ENCODE results near the gene PRMT1. TPM values are rescaled to one million over a fixed set of nuclear protein-coding genes. Genes with fewer than 3 reads are reported as not detected.

Gene PRMT1
- total RNA-seq, 1 donor from 2014 or later: 235 TPM

GRCh38 chr19:49640113-49640898 lies 36.8 kb upstream of the PRMT1 start, which contains the start of gene RRAS:
Gene RRAS, minus strand, starts transcription at chr19:49640143. Its CDS starts 45 bp downstream, at chr19:49640098.
- H3K9me3 Mint-ChIP-seq (ENCODE audit: unreplicated experiment): peaks cover 1% of the 10 kb centered on the region
- peaks cover 21% of the 10 kb centered on the region for H4K20me1 ChIP-seq (ENCODE audit: insufficient read depth, low read length)
- H3K36me3 ChIP-seq (ENCODE audit: insufficient read depth, low read length): no peaks in the 10 kb centered on the region
- H3K9me3 ChIP-seq (ENCODE audit: insufficient read depth, low read depth, low read length): no peaks in the 10 kb centered on the region
- DNase-seq (ENCODE audit: low read depth) (peak; percentile 99), FAIRE-seq (peak; percentile 80)
- peak within 1 kb of the TSS; percentile 100 for H3K4me3 Mint-ChIP-seq (ENCODE audit: unreplicated experiment)
- TF ChIP-seq CTCF (IDR thresholded peaks at IDR 0.05; ENCODE audit: insufficient read depth, low read depth, low read length) (no peak), EZH2 (IDR thresholded peaks at IDR 0.05; ENCODE audit: insufficient read depth, low read length) (no peak)
- peaks cover 32% of the 10 kb centered on the region for H3K4me1 Mint-ChIP-seq (ENCODE audit: low read depth, unreplicated experiment)
- H3K27me3 ChIP-seq (ENCODE audit: insufficient read depth, low read length): no peaks in the 10 kb centered on the region
- H3K4me3 ChIP-seq (ENCODE audit: insufficient read depth, low read depth, low read length): peak within 1 kb of the TSS; percentile 79
- H3K36me3 Mint-ChIP-seq (ENCODE audit: low read depth, unreplicated experiment): peaks cover 3% of the 10 kb centered on the region
- H3K9ac ChIP-seq (ENCODE audit: low read length): peak within 1 kb of the TSS; percentile 100
- H3K27ac Mint-ChIP-seq (ENCODE audit: unreplicated experiment): peak within 1 kb of the TSS; percentile 100
- no peak within 1 kb of the TSS for H2AFZ ChIP-seq (ENCODE audit: low read depth, low read length)
- H3K4me1 ChIP-seq (ENCODE audit: insufficient read depth, low read length): peaks cover 40% of the 10 kb centered on the region
- H3K27ac ChIP-seq (ENCODE audit: low read depth, low read length): peak within 1 kb of the TSS; percentile 99
- peak within 1 kb of the TSS; percentile 96 for H3K4me2 ChIP-seq (ENCODE audit: low read length)
- H3K79me2 ChIP-seq (ENCODE audit: insufficient read depth, low read length): peaks cover 42% of the 10 kb centered on the region
- no peaks in the 10 kb centered on the region for H3K27me3 Mint-ChIP-seq (ENCODE audit: low read depth, unreplicated experiment)

GRCh38 chr19:49641688-49642491 lies 35.2 kb upstream of the PRMT1 start, which contains the start of gene SCAF1:
Gene SCAF1, plus strand, starts transcription at chr19:49642209. Its CDS starts 2,818 bp downstream, at chr19:49645027.
- H3K9me3 Mint-ChIP-seq (ENCODE audit: unreplicated experiment): no peaks in the 10 kb centered on the region
- Histone ChIP-seq H3K4me3 (ENCODE audit: insufficient read depth, low read depth, low read length) (peak within 1 kb of the TSS; percentile 100), H3K36me3 (ENCODE audit: insufficient read depth, low read length) (peaks cover 3% of the 10 kb centered on the region), H3K4me1 (ENCODE audit: insufficient read depth, low read length) (peaks cover 37% of the 10 kb centered on the region), H3K9me3 (ENCODE audit: insufficient read depth, low read depth, low read length) (no peaks in the 10 kb centered on the region), H3K4me2 (ENCODE audit: low read length) (peak within 1 kb of the TSS; percentile 96), H4K20me1 (ENCODE audit: insufficient read depth, low read length) (peaks cover 37% of the 10 kb centered on the region), H3K79me2 (ENCODE audit: insufficient read depth, low read length) (peaks cover 58% of the 10 kb centered on the region), H2AFZ (ENCODE audit: low read depth, low read length) (peak within 1 kb of the TSS; percentile 73), H3K27me3 (ENCODE audit: insufficient read depth, low read length) (no peaks in the 10 kb centered on the region), H3K27ac (ENCODE audit: low read depth, low read length) (peak within 1 kb of the TSS; percentile 99), H3K9ac (ENCODE audit: low read length) (peak within 1 kb of the TSS; percentile 100)
- H3K4me3 Mint-ChIP-seq (ENCODE audit: unreplicated experiment): peak within 1 kb of the TSS; percentile 100
- DNase-seq (ENCODE audit: low read depth): peak; percentile 96
- peak within 1 kb of the TSS; percentile 100 for H3K27ac Mint-ChIP-seq (ENCODE audit: unreplicated experiment)
- peaks cover 5% of the 10 kb centered on the region for H3K36me3 Mint-ChIP-seq (ENCODE audit: low read depth, unreplicated experiment)
- H3K4me1 Mint-ChIP-seq (ENCODE audit: low read depth, unreplicated experiment): peaks cover 27% of the 10 kb centered on the region
- TF ChIP-seq EZH2 (IDR thresholded peaks at IDR 0.05; ENCODE audit: insufficient read depth, low read length) (no peak), CTCF (IDR thresholded peaks at IDR 0.05; ENCODE audit: insufficient read depth, low read depth, low read length) (no peak)
- H3K27me3 Mint-ChIP-seq (ENCODE audit: low read depth, unreplicated experiment): no peaks in the 10 kb centered on the region
- FAIRE-seq: peak; percentile 17

Measured in astrocyte (in vitro differentiated cells and primary cell).